ENCODE data around the gene TAPBP. TPM values are rescaled to one million over a fixed set of nuclear protein-coding genes. Genes with fewer than 3 reads are reported as not detected.

TAPBP gene
- polyA plus RNA-seq, 3 donors, result 138 to 228 (median 141) TPM

GRCh38 chr6:33330736-33331135 is 16.9 kb upstream of the TAPBP start:
- TF ChIP-seq CTCF (IDR thresholded peaks at IDR 0.05), result no peak
- H3K79me2 ChIP-seq (ENCODE audit: insufficient read depth, low read length), result no peaks in the 10 kb centered on the region
- no peaks in the 10 kb centered on the region for H3K4me1 ChIP-seq (ENCODE audit: control insufficient read depth in 1 of 2, insufficient read depth in 2 of 2, low read length in 2 of 2)
- H3K4me3 Mint-ChIP-seq, result no peak overlapping the region
- H4K20me1 ChIP-seq (ENCODE audit: insufficient read depth, low read length), result no peaks in the 10 kb centered on the region
- H3K27ac Mint-ChIP-seq, result no peak overlapping the region
- peaks cover 3% of the 10 kb centered on the region for H3K4me1 Mint-ChIP-seq
- H3K9ac ChIP-seq (ENCODE audit: insufficient read depth, low read length, poor library complexity, severe bottlenecking), result no peak overlapping the region
- H3K27me3 ChIP-seq (ENCODE audit: control insufficient read depth in 2 of 2, insufficient read depth in 2 of 2, low read length in 2 of 2), result no peaks in the 10 kb centered on the region
- intact Hi-C loops (cut with micrococcal nuclease), result no loop called here
- H3K9me3 ChIP-seq (replicated peaks in 1 of 2; ENCODE audit: control insufficient read depth in 1 of 2, insufficient read depth in 1 of 2, low read length in 2 of 2), result no peaks in the 10 kb centered on the region
- H3K27me3 Mint-ChIP-seq (ENCODE audit: low read depth in 3 of 3), result peaks cover 0 to 9% (median 4%) of the 10 kb centered on the region in 3 donors
- no peaks in the 10 kb centered on the region for H3K9me3 Mint-ChIP-seq
- DNase-seq, result no peak
- no peaks in the 10 kb centered on the region for H3K36me3 ChIP-seq (replicated peaks in 1 of 2; ENCODE audit: control insufficient read depth in 1 of 2, insufficient read depth in 2 of 2, low read length in 2 of 2)
- no peak overlapping the region for H3K4me3 ChIP-seq (replicated peaks in 1 of 3; ENCODE audit: low read depth in 2 of 3, low read length in 3 of 3)
- H3K4me2 ChIP-seq (replicated peaks; ENCODE audit: extremely low read depth, low read length, poor library complexity, severe bottlenecking), result no peak overlapping the region
- H3K36me3 Mint-ChIP-seq, result no peaks in the 10 kb centered on the region
- no peak overlapping the region for H3K27ac ChIP-seq (ENCODE audit: low read depth in 1 of 2, low read length in 2 of 2)
- H2AFZ ChIP-seq (ENCODE audit: insufficient read depth, low read depth, low read length, poor library complexity, severe bottlenecking), result no peak overlapping the region
- WGBS (ENCODE audit: insufficient coverage), result 50% methylated on average over 5 of the region's 10 CpGs

GRCh38 chr6:33329058-33329457 is 15.2 kb upstream of the TAPBP start:
- Histone ChIP-seq H3K4me3 (replicated peaks in 1 of 3; ENCODE audit: low read depth in 2 of 3, low read length in 3 of 3) (no peak overlapping the region), H3K4me2 (replicated peaks; ENCODE audit: extremely low read depth, low read length, poor library complexity, severe bottlenecking) (no peak overlapping the region), H2AFZ (ENCODE audit: insufficient read depth, low read depth, low read length, poor library complexity, severe bottlenecking) (no peak overlapping the region), H3K79me2 (ENCODE audit: insufficient read depth, low read length) (no peaks in the 10 kb centered on the region), H4K20me1 (ENCODE audit: insufficient read depth, low read length) (no peaks in the 10 kb centered on the region), H3K36me3 (replicated peaks in 1 of 2; ENCODE audit: control insufficient read depth in 1 of 2, insufficient read depth in 2 of 2, low read length in 2 of 2) (no peaks in the 10 kb centered on the region), H3K9ac (ENCODE audit: insufficient read depth, low read length, poor library complexity, severe bottlenecking) (no peak overlapping the region), H3K27me3 (ENCODE audit: control insufficient read depth in 2 of 2, insufficient read depth in 2 of 2, low read length in 2 of 2) (no peaks in the 10 kb centered on the region), H3K27ac (ENCODE audit: low read depth in 1 of 2, low read length in 2 of 2) (no peak overlapping the region), H3K4me1 (ENCODE audit: control insufficient read depth in 1 of 2, insufficient read depth in 2 of 2, low read length in 2 of 2) (peaks cover 4% of the 10 kb centered on the region in 2 donors), H3K9me3 (replicated peaks in 1 of 2; ENCODE audit: control insufficient read depth in 1 of 2, insufficient read depth in 1 of 2, low read length in 2 of 2) (no peaks in the 10 kb centered on the region)
- no peak for DNase-seq
- H3K4me3 Mint-ChIP-seq, result no peak overlapping the region
- no peak for TF ChIP-seq CTCF (IDR thresholded peaks at IDR 0.05)
- peaks cover 8% of the 10 kb centered on the region for H3K4me1 Mint-ChIP-seq
- H3K27me3 Mint-ChIP-seq (ENCODE audit: low read depth in 3 of 3), result peaks cover 0 to 9% (median 4%) of the 10 kb centered on the region in 3 donors
- H3K27ac Mint-ChIP-seq, result peak overlapping the region in 1 of 7 donors; percentile 82
- WGBS (ENCODE audit: insufficient coverage), result 89% methylated on average over 5 of the region's 5 CpGs
- intact Hi-C loops (cut with micrococcal nuclease), result no loop called here
- H3K9me3 Mint-ChIP-seq, result no peaks in the 10 kb centered on the region
- H3K36me3 Mint-ChIP-seq, result no peaks in the 10 kb centered on the region
